Measurements from ENCODE around the gene JOSD2.

The JOSD2 gene

DNA sequence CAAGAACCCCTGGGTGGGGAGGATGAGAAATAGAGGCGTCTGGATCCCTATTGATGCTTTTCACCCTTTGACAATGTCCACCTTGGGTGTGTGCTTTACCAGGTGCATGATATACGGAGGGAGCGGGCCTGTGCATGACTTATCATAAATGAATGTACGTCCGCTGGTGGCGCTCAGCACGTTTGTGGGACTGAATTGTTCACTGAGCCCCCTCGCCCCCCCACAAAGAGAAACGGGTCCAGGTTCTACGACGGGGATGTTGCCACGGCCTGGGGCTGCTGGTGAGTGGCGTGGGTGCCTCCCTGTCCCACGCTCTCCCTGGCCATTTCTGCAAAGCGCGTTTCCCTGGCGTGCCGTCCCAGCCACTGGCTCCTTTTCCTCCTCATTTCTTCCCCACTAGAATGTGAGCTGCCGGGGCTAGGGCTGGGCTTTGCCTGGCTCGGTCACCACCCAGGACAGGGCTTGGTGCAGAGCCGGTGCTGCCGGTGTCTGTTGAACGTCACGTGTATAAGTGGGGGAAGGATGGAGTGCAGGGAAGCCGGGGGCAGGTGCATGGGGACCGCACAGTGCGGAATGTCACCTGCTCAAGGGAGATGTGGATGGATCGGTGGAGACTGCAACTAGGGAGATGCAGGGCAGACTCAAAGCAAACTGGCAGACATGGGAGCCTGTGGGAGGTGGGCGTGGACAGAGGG is 35.7 kb upstream of the JOSD2 start:
- TF ChIP-seq EZH2phosphoT487 (IDR thresholded peaks at IDR 0.05; ENCODE audit: low read length) (no peak), EZH2 (optimal IDR thresholded peaks at IDR 0.05; ENCODE audit: low read depth, low read length) (no peak), CTCF (IDR thresholded peaks at IDR 0.05; ENCODE audit: low read length) (no peak)
- no peaks in the 10 kb centered on the region for H3F3A ChIP-seq (ENCODE audit: insufficient read depth, low read length)
- H3K4me3 ChIP-seq (ENCODE audit: low read length), result no peak overlapping the region
- H3K9me2 ChIP-seq (replicated peaks; ENCODE audit: insufficient read depth, low read length), result no peaks in the 10 kb centered on the region
- H3K9me3 ChIP-seq (replicated peaks; ENCODE audit: insufficient read depth, low read length), result no peaks in the 10 kb centered on the region
- no peak for DNase-seq
- H2AFZ ChIP-seq (ENCODE audit: low read length), result no peak overlapping the region
- no peaks in the 10 kb centered on the region for H3K4me1 ChIP-seq (ENCODE audit: low read length)
- no peak overlapping the region for H3K9ac ChIP-seq (ENCODE audit: low read length)
- no peaks in the 10 kb centered on the region for H4K20me1 ChIP-seq (ENCODE audit: insufficient read depth, low read length)
- no peaks in the 10 kb centered on the region for H3K36me3 ChIP-seq (replicated peaks; ENCODE audit: insufficient read depth, low read length)
- no peak overlapping the region for H3K27ac ChIP-seq (ENCODE audit: low read length)
- H3K79me2 ChIP-seq (ENCODE audit: low read length), result no peaks in the 10 kb centered on the region
- no peak overlapping the region for H3K4me2 ChIP-seq (ENCODE audit: low read depth, low read length)
- H3K27me3 ChIP-seq (replicated peaks; ENCODE audit: insufficient read depth, low read length), result peaks cover 78% of the 10 kb centered on the region

DNA sequence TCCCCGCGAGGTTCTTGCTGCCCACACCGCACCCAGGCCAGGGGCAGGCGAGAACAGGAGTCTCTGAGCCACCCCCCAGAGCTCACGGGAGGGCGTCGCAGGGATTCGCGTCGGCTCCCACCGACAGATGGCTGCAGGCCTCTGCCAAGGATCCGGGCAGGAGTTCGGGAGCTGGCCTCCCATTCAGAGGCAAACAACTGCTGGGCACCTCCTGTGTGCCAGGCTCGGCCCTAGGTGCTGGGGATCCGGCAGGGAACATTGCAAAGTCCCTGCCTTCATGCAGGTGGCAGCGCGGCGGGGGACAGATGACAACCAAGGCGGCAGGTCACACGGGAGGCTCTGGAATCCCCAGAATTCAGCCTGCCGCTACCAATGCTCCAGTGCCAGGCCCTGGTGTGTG is 32.0 kb upstream of the JOSD2 start:
- H2AFZ ChIP-seq (ENCODE audit: low read length), result no peak overlapping the region
- H4K20me1 ChIP-seq (ENCODE audit: insufficient read depth, low read length), result no peaks in the 10 kb centered on the region
- DNase-seq, result no peak
- H3K4me3 ChIP-seq (ENCODE audit: low read length), result no peak overlapping the region
- H3K9me2 ChIP-seq (replicated peaks; ENCODE audit: insufficient read depth, low read length), result no peaks in the 10 kb centered on the region
- no peaks in the 10 kb centered on the region for H3K36me3 ChIP-seq (replicated peaks; ENCODE audit: insufficient read depth, low read length)
- no peak overlapping the region for H3K9ac ChIP-seq (ENCODE audit: low read length)
- H3K27me3 ChIP-seq (replicated peaks; ENCODE audit: insufficient read depth, low read length), result peaks cover 74% of the 10 kb centered on the region
- TF ChIP-seq EZH2phosphoT487 (IDR thresholded peaks at IDR 0.05; ENCODE audit: low read length) (no peak), CTCF (IDR thresholded peaks at IDR 0.05; ENCODE audit: low read length) (no peak), EZH2 (optimal IDR thresholded peaks at IDR 0.05; ENCODE audit: low read depth, low read length) (no peak)
- no peaks in the 10 kb centered on the region for H3F3A ChIP-seq (ENCODE audit: insufficient read depth, low read length)
- no peak overlapping the region for H3K27ac ChIP-seq (ENCODE audit: low read length)
- no peaks in the 10 kb centered on the region for H3K9me3 ChIP-seq (replicated peaks; ENCODE audit: insufficient read depth, low read length)
- no peak overlapping the region for H3K4me2 ChIP-seq (ENCODE audit: low read depth, low read length)
- H3K4me1 ChIP-seq (ENCODE audit: low read length), result no peaks in the 10 kb centered on the region
- no peaks in the 10 kb centered on the region for H3K79me2 ChIP-seq (ENCODE audit: low read length)

DNA sequence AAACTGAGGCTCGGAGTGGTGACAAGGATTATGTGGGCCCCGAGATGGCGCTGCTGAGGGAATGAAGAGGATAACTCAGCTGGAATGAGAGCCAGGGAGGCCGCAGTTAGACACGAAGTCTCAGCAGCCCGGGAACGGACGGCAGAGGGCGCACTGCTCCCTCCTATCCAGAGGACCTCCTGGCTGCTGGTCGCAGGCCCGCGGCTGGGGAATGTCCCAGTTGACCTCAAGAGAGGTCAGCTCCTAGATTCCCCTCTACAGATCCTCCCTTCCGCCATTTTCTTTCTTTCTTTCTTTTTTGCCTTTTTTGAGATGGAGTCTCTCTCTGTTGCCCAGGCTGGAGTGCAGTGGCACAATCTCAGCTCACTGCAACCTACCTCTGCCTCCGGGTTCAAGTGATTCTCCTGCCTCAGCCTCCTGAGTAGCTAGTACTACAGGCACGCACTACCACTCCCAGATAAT is 26.8 kb upstream of the JOSD2 start:
- Histone ChIP-seq H3K4me1 (ENCODE audit: low read length) (no peaks in the 10 kb centered on the region), H3K27ac (ENCODE audit: low read length) (no peak overlapping the region), H3K4me3 (ENCODE audit: low read length) (no peak overlapping the region), H3K9me2 (replicated peaks; ENCODE audit: insufficient read depth, low read length) (no peaks in the 10 kb centered on the region), H3K4me2 (ENCODE audit: low read depth, low read length) (no peak overlapping the region), H3K9me3 (replicated peaks; ENCODE audit: insufficient read depth, low read length) (no peaks in the 10 kb centered on the region), H3K27me3 (replicated peaks; ENCODE audit: insufficient read depth, low read length) (peaks cover 91% of the 10 kb centered on the region), H3F3A (ENCODE audit: insufficient read depth, low read length) (no peaks in the 10 kb centered on the region), H4K20me1 (ENCODE audit: insufficient read depth, low read length) (no peaks in the 10 kb centered on the region), H2AFZ (ENCODE audit: low read length) (no peak overlapping the region), H3K79me2 (ENCODE audit: low read length) (no peaks in the 10 kb centered on the region), H3K36me3 (replicated peaks; ENCODE audit: insufficient read depth, low read length) (no peaks in the 10 kb centered on the region), H3K9ac (ENCODE audit: low read length) (no peak overlapping the region)
- TF ChIP-seq EZH2 (optimal IDR thresholded peaks at IDR 0.05; ENCODE audit: low read depth, low read length), result no peak
- TF ChIP-seq CTCF (IDR thresholded peaks at IDR 0.05; ENCODE audit: low read length), result peak; percentile 77
- TF ChIP-seq EZH2phosphoT487 (IDR thresholded peaks at IDR 0.05; ENCODE audit: low read length), result no peak
- peak; percentile 46 for DNase-seq
